HG03045 (cell line): Measurements from ENCODE around the gene IFNA6.
"Not testable (repeated sequence)": the region's sequence is repeated elsewhere in the genome, so short reads cannot be mapped to it uniquely, and the experiment has no call there.

ENCODE experiments used
- ATAC-seq: cut with Tn5 transposase; IDR thresholded peaks from one replicate; pipeline ENCODE4 v1.9.1; 2021; ENCODE audit warnings: mild to moderate bottlenecking, moderate library complexity; ENCODE audit not compliant: unreplicated experiment

The IFNA6 gene

GRCh38 chr9:21350787-21351186, at the start of gene IFNA6:
IFNA6 (minus strand) TSS chr9:21350887; CDS start chr9:21350887, 0 bp downstream.
- ATAC-seq: no peak

- ATAC-seq: no peak
Measured at GRCh38 chr9:21399956-21400355, 49.3 kb upstream of the IFNA6 start.

- ATAC-seq: no peak
Measured at GRCh38 chr9:21398955-21399489, 48.3 kb upstream of the IFNA6 start.

- ATAC-seq: peak; percentile 84
Measured at GRCh38 chr9:21395778-21396717, 45.4 kb upstream of the IFNA6 start.

- ATAC-seq: peak; percentile 81
Measured at GRCh38 chr9:21392270-21392669, 41.6 kb upstream of the IFNA6 start.

- ATAC-seq: no peak
Measured at GRCh38 chr9:21385131-21385670, 34.5 kb upstream of the IFNA6 start, which contains the start of gene IFNA2. IFNA2 (minus strand) TSS chr9:21385398; CDS start chr9:21385329, 69 bp downstream.

GRCh38 chr9:21383627-21384026, 32.9 kb upstream of the IFNA6 start:
- ATAC-seq: no peak

- ATAC-seq: peak; percentile 99
Measured at GRCh38 chr9:21381448-21382339, 31.0 kb upstream of the IFNA6 start.

GRCh38 chr9:21371467-21371866, 20.8 kb upstream of the IFNA6 start:
- ATAC-seq: not testable (repeated sequence)

GRCh38 chr9:21367957-21368356, 17.3 kb upstream of the IFNA6 start, which contains the start of gene IFNA13:
IFNA13 (minus strand) TSS chr9:21368057; CDS start chr9:21368010, 47 bp downstream.
- ATAC-seq: no peak

GRCh38 chr9:21367169-21367568, 16.5 kb upstream of the IFNA6 start:
- not testable (repeated sequence) for ATAC-seq

GRCh38 chr9:21362287-21362686, 11.6 kb upstream of the IFNA6 start:
- ATAC-seq: no peak

GRCh38 chr9:21357479-21358460, 7.1 kb upstream of the IFNA6 start:
- ATAC-seq: peak; percentile 91

- ATAC-seq: no peak
Measured at GRCh38 chr9:21348430-21348970, 2.2 kb downstream of the IFNA6 start.

GRCh38 chr9:21340735-21341134, 10.0 kb downstream of the IFNA6 start:
- no peak for ATAC-seq

GRCh38 chr9:21336457-21336856, 14.2 kb downstream of the IFNA6 start:
- ATAC-seq: no peak

GRCh38 chr9:21334701-21335632, 15.7 kb downstream of the IFNA6 start, which contains the start of gene KLHL9:
KLHL9 (minus strand) TSS chr9:21335404; CDS start chr9:21334859, 545 bp downstream.
- peak; percentile 93 for ATAC-seq

- ATAC-seq: no peak
Measured at GRCh38 chr9:21333226-21333625, 17.5 kb downstream of the IFNA6 start.
